Measurements from ENCODE around the gene LSM5. TPM values are rescaled to one million over a fixed set of nuclear protein-coding genes. Genes with fewer than 3 reads are reported as not detected.

The LSM5 gene
- total RNA-seq, 4 donors from 2014 or later, result 10.1 to 35.3 (median 20.2) TPM

GRCh38 chr7:32461484-32461883 is 28.7 kb downstream of the LSM5 start:
- no peaks in the 10 kb centered on the region for H3K4me1 ChIP-seq
- no peak for TF ChIP-seq POLR2A (IDR thresholded peaks at IDR 0.05)
- TF ChIP-seq POLR2AphosphoS5 (IDR thresholded peaks at IDR 0.05), result no peak
- TF ChIP-seq CTCF (IDR thresholded peaks at IDR 0.05), result no peak
- no peak for TF ChIP-seq EP300 (IDR thresholded peaks at IDR 0.05)
- H3K4me3 ChIP-seq, result no peak overlapping the region
- no peak overlapping the region for H3K27ac ChIP-seq
- H3K27me3 ChIP-seq, result no peaks in the 10 kb centered on the region
- no peak for ATAC-seq
- no peaks in the 10 kb centered on the region for H3K9me3 ChIP-seq
- 50 to 63% methylated on average over 1 of the region's 2 CpGs for WGBS, 2 donors (ENCODE audit: low coverage in 1 of 2)
- H3K36me3 ChIP-seq, result no peaks in the 10 kb centered on the region

- no peaks in the 10 kb centered on the region for H3K4me1 ChIP-seq
- ATAC-seq, result no peak
- H3K27ac ChIP-seq, result no peak overlapping the region
- no peaks in the 10 kb centered on the region for H3K36me3 ChIP-seq
- no peaks in the 10 kb centered on the region for H3K27me3 ChIP-seq
- H3K9me3 ChIP-seq, result no peaks in the 10 kb centered on the region
- TF ChIP-seq POLR2A (IDR thresholded peaks at IDR 0.05) (no peak), POLR2AphosphoS5 (IDR thresholded peaks at IDR 0.05) (no peak), EP300 (IDR thresholded peaks at IDR 0.05) (no peak), CTCF (IDR thresholded peaks at IDR 0.05) (no peak)
- no peak overlapping the region for H3K4me3 ChIP-seq
- 54 to 81% methylated on average over 2 of the region's 2 CpGs for WGBS, 2 donors (ENCODE audit: low coverage in 1 of 2)
Observed at GRCh38 chr7:32459788-32460187, 30.4 kb downstream of the LSM5 start.

- Histone ChIP-seq H3K27ac (no peak overlapping the region), H3K4me1 (no peaks in the 10 kb centered on the region), H3K4me3 (no peak overlapping the region), H3K36me3 (no peaks in the 10 kb centered on the region), H3K9me3 (no peaks in the 10 kb centered on the region), H3K27me3 (no peaks in the 10 kb centered on the region)
- WGBS, 2 donors (ENCODE audit: low coverage in 1 of 2), result 67% methylated on average over 1 of the region's 3 CpGs; no CpG with 5 or more reads in 1 of the 2 donors
- no peak for TF ChIP-seq EP300 (IDR thresholded peaks at IDR 0.05)
- no peak for TF ChIP-seq POLR2A (IDR thresholded peaks at IDR 0.05)
- TF ChIP-seq POLR2AphosphoS5 (IDR thresholded peaks at IDR 0.05), result no peak
- TF ChIP-seq CTCF (IDR thresholded peaks at IDR 0.05), result no peak
- ATAC-seq, result no peak
Observed at GRCh38 chr7:32458025-32458424, 32.2 kb downstream of the LSM5 start.

- no peak overlapping the region for H3K4me3 ChIP-seq
- H3K27me3 ChIP-seq, result no peaks in the 10 kb centered on the region
- no peak for ATAC-seq
- 55 to 75% methylated on average over 4 to 8 of the region's 8 CpGs for whole genome bisulfite sequencing, 2 donors (ENCODE audit: low coverage in 1 of 2)
- H3K27ac ChIP-seq, result no peak overlapping the region
- H3K36me3 ChIP-seq, result no peaks in the 10 kb centered on the region
- TF ChIP-seq CTCF (IDR thresholded peaks at IDR 0.05), result no peak
- no peak for TF ChIP-seq POLR2A (IDR thresholded peaks at IDR 0.05)
- no peak for TF ChIP-seq POLR2AphosphoS5 (IDR thresholded peaks at IDR 0.05)
- TF ChIP-seq EP300 (IDR thresholded peaks at IDR 0.05), result no peak
- H3K9me3 ChIP-seq, result no peaks in the 10 kb centered on the region
- H3K4me1 ChIP-seq, result no peaks in the 10 kb centered on the region
Observed at GRCh38 chr7:32453341-32454011, 36.7 kb downstream of the LSM5 start.

GRCh38 chr7:32447218-32447617 is 43.0 kb downstream of the LSM5 start:
- Histone ChIP-seq H3K27ac (no peak overlapping the region), H3K27me3 (no peaks in the 10 kb centered on the region), H3K4me1 (no peaks in the 10 kb centered on the region), H3K9me3 (peaks cover 0 to 10% (median 0%) of the 10 kb centered on the region in 3 donors), H3K4me3 (no peak overlapping the region), H3K36me3 (no peaks in the 10 kb centered on the region)
- 64 to 80% methylated on average over 1 to 2 of the region's 2 CpGs for WGBS, 2 donors (ENCODE audit: low coverage in 1 of 2)
- no peak for ATAC-seq
- TF ChIP-seq POLR2A (IDR thresholded peaks at IDR 0.05), result no peak
- no peak for TF ChIP-seq EP300 (IDR thresholded peaks at IDR 0.05)
- TF ChIP-seq CTCF (IDR thresholded peaks at IDR 0.05), result no peak
- TF ChIP-seq POLR2AphosphoS5 (IDR thresholded peaks at IDR 0.05), result no peak

Data from gastroesophageal sphincter (tissue), 4 donors.